NCI-H146 treated with DMSO at 0.1 percent for 48 hours (cell line): Measurements from ENCODE around the gene FNDC10.

ENCODE experiments used
- DNase-seq: peaks from one replicate; lab custom pipeline; 2025; ENCODE audit not compliant: unreplicated experiment; lab: John Stamatoyannopoulos, UW

The FNDC10 gene

GRCh38 chr1:1627829-1628753, 28.2 kb upstream of the FNDC10 start:
- DNase-seq = no peak

GRCh38 chr1:1627261-1627828, 27.4 kb upstream of the FNDC10 start:
- no peak for DNase-seq

GRCh38 chr1:1626207-1627141, 26.5 kb upstream of the FNDC10 start:
- no peak for DNase-seq

- DNase-seq = no peak
Observed at GRCh38 chr1:1625824-1626206, 25.9 kb upstream of the FNDC10 start.

- DNase-seq = no peak
Observed at GRCh38 chr1:1625404-1625775, 25.5 kb upstream of the FNDC10 start.

GRCh38 chr1:1624443-1625403, 24.8 kb upstream of the FNDC10 start:
- DNase-seq = no peak

GRCh38 chr1:1623631-1624442, 23.9 kb upstream of the FNDC10 start:
- no peak for DNase-seq

GRCh38 chr1:1623181-1623630, 23.3 kb upstream of the FNDC10 start:
- no peak for DNase-seq

GRCh38 chr1:1622788-1623094, 22.8 kb upstream of the FNDC10 start:
- DNase-seq = no peak

GRCh38 chr1:1622010-1622787, 22.3 kb upstream of the FNDC10 start:
- no peak for DNase-seq

GRCh38 chr1:1621173-1622009, 21.5 kb upstream of the FNDC10 start:
- no peak for DNase-seq

- no peak for DNase-seq
Observed at GRCh38 chr1:1620433-1621139, 20.7 kb upstream of the FNDC10 start.

GRCh38 chr1:1619917-1620361, 20.0 kb upstream of the FNDC10 start:
- DNase-seq = no peak

- no peak for DNase-seq
Observed at GRCh38 chr1:1618396-1619068, 18.6 kb upstream of the FNDC10 start.

- DNase-seq = no peak
Observed at GRCh38 chr1:1617925-1618324, 18.0 kb upstream of the FNDC10 start.

- DNase-seq = no peak
Observed at GRCh38 chr1:1617516-1617915, 17.6 kb upstream of the FNDC10 start.

- DNase-seq = no peak
Observed at GRCh38 chr1:1616838-1617237, 16.9 kb upstream of the FNDC10 start.
